GM19452 (cell line): ENCODE data around the gene TCF4.

Source experiments
- ATAC-seq: cut with Tn5 transposase; IDR thresholded peaks from one replicate; pipeline ENCODE4 v1.9.1; 2021; ENCODE audit not compliant: unreplicated experiment

Gene TCF4

GRCh38 chr18:55306359-55307024 is 281.5 kb downstream of the TCF4 start:
- no peak for ATAC-seq

GRCh38 chr18:55302167-55302833 is 285.7 kb downstream of the TCF4 start:
- ATAC-seq: no peak

- no peak for ATAC-seq
These were observed 286.2 kb downstream of the TCF4 start for GRCh38 chr18:55301824-55302166.

GRCh38 chr18:55300936-55301531 is 287.0 kb downstream of the TCF4 start:
- no peak for ATAC-seq

GRCh38 chr18:55300421-55300935 is 287.5 kb downstream of the TCF4 start:
- no peak for ATAC-seq

- ATAC-seq: no peak
These were observed 291.2 kb downstream of the TCF4 start for GRCh38 chr18:55296778-55297177.

GRCh38 chr18:55296115-55296514 is 291.9 kb downstream of the TCF4 start:
- ATAC-seq: no peak

- no peak for ATAC-seq
These were observed 297.1 kb downstream of the TCF4 start for GRCh38 chr18:55290898-55291297.

- ATAC-seq: no peak
These were observed 298.2 kb downstream of the TCF4 start for GRCh38 chr18:55289775-55290174.

- ATAC-seq: no peak
These were observed 298.9 kb downstream of the TCF4 start for GRCh38 chr18:55289048-55289447.

GRCh38 chr18:55287935-55288868 is 299.8 kb downstream of the TCF4 start:
- ATAC-seq: no peak

- ATAC-seq: no peak
These were observed 300.7 kb downstream of the TCF4 start for GRCh38 chr18:55287149-55287806.

- ATAC-seq: no peak
These were observed 301.7 kb downstream of the TCF4 start for GRCh38 chr18:55286257-55286825.

GRCh38 chr18:55284614-55285013 is 303.4 kb downstream of the TCF4 start:
- ATAC-seq: no peak

- ATAC-seq: no peak
These were observed 304.7 kb downstream of the TCF4 start for GRCh38 chr18:55283309-55283708.

GRCh38 chr18:55280503-55280902 is 307.5 kb downstream of the TCF4 start:
- ATAC-seq: no peak

- no peak for ATAC-seq
These were observed 312.7 kb downstream of the TCF4 start for GRCh38 chr18:55275039-55275901.

GRCh38 chr18:55272510-55273243 is 315.3 kb downstream of the TCF4 start:
- ATAC-seq: no peak

GRCh38 chr18:55269622-55270021 is 318.4 kb downstream of the TCF4 start:
- ATAC-seq: no peak
